ENCODE measurements around the gene KLK12.

- TF ChIP-seq CTCF (IDR thresholded peaks at IDR 0.05), result no peak
- no peak for TF ChIP-seq POLR2A (IDR thresholded peaks at IDR 0.05)
These were observed 41.2 kb upstream of the KLK12 start for GRCh38 chr19:51075998-51076397.
